Purkinje cell (primary cell): Measurements from ENCODE around the gene SLC38A4. TPM values are rescaled to one million over a fixed set of nuclear protein-coding genes. Genes with fewer than 3 reads are reported as not detected.

Experiments
- polyA plus RNA-seq: library from polyadenylated mRNA; unstranded; fragments of >200 nt; fragmentation: Nextera tagmentation; gene quantifications from 2 replicates; pipeline ENCODE4 v1.2.1, GENCODE V29; 2014

The SLC38A4 gene, protein sequence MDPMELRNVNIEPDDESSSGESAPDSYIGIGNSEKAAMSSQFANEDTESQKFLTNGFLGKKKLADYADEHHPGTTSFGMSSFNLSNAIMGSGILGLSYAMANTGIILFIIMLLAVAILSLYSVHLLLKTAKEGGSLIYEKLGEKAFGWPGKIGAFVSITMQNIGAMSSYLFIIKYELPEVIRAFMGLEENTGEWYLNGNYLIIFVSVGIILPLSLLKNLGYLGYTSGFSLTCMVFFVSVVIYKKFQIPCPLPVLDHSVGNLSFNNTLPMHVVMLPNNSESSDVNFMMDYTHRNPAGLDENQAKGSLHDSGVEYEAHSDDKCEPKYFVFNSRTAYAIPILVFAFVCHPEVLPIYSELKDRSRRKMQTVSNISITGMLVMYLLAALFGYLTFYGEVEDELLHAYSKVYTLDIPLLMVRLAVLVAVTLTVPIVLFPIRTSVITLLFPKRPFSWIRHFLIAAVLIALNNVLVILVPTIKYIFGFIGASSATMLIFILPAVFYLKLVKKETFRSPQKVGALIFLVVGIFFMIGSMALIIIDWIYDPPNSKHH
- not detected in 2 replicates for polyA plus RNA-seq

DNA sequence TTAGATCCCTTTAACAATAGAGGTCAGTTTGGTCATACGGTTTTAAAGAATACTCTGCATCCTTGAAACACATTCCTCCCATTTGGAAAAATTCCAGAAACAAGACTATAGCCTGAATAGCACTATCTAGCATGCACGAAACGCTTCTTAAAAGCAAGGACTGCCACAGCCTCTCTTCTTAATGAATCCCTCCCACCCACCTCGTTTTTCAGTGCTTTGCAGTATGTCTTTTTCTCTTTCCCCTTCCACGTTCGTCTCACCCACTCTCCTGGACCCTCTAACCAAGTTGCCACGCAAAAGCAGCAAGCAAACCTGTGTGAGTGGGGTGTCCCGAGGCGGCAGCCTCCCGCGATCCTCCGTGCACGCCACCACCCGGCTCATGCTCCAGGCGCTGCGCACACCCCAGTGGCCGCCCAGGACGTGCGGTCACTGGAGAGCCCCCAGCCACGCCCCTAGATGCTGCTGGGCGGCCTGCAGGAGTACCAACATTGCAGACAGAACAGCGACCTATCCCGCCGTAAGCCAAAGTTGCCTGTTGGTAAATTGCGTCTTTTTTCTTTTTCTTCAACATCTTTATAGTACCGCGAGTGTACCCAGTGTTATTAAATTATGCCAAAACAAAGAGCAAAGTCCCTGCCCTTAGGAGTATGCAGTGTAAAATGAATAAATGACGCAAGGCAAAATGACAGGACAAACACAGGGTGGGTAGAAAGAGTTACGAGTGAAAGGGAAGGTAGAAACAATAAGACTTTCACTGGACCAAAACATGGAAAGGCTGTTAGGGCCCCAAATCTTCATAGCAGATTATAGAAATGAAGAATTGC, at the start of gene SLC38A4:
Gene SLC38A4, minus strand, starts transcription at position 407 of the 824 bp plus-strand sequence. CDS start 32,926 bp downstream, outside the sequence.

